ENCODE results near the gene SSBP2.

DNA sequence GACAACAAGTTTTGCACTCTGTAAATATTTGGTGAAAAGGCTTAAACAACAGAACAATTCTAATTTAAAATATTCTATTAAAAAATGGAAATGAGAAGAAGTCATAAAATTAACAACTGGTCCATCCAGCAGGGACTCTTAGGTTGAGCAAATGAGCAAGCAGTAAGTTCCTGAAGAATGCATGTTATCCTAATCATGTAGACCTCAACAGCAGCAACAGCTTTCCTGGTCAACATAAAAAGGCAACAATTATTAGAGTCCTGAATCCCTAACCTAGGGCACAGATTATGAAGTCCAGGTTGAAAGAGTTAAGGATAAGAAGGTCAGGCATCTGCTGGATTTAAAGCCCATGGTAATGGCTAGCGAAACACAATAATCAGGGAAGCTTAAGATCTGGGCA lies 120.9 kb downstream of the SSBP2 start:
- no peak for TF ChIP-seq CTCF (IDR thresholded peaks at IDR 0.05)
- no peak for TF ChIP-seq POLR2A (IDR thresholded peaks at IDR 0.05)
